ENCODE results near the gene PCIF1.

- TF ChIP-seq SUZ12 (IDR thresholded peaks at IDR 0.05; ENCODE audit: extremely low read depth, insufficient read depth, insufficient read length) (no peak), YY1 (IDR thresholded peaks at IDR 0.05; ENCODE audit: insufficient read depth, insufficient read length) (no peak), ZNF274 (IDR thresholded peaks at IDR 0.05; ENCODE audit: low read depth, low read length) (no peak)
These were observed 3.3 kb downstream of the PCIF1 start for GRCh38 chr20:45937765-45938164.
